SK-N-SH (cell line): Measurements from ENCODE around the gene ETV6. TPM values are rescaled to one million over a fixed set of nuclear protein-coding genes. Genes with fewer than 3 reads are reported as not detected.

ENCODE experiments used
- CTCF ChIA-PET: fragments of 300-600, 350-600 bp; formaldehyde crosslinking; extraction: SDS; loops from one replicate; lab custom pipeline; 2021; lab: Yijun Ruan, JAX
- POLR2A ChIA-PET: fragments of 350-600 bp; sonication (Branson Sonifier 250); formaldehyde crosslinking; extraction: SDS; loops from one replicate; lab custom pipeline; 2020; ENCODE audit warnings: antibody characterized with exemption, inconsistent platforms; lab: Yijun Ruan, JAX
- DNase-seq: peaks from one replicate; pipeline ENCODE4 v3.0.0; 2012
- H2AFZ ChIP-seq: fragments of 200-600 bp; sonication (generic); 2 replicates; pipeline ENCODE4 v1.8.1; 2016; ENCODE audit warnings: antibody characterized with exemption, mild to moderate bottlenecking, low read depth
- H3F3A ChIP-seq: fragments of 200-600 bp; sonication (generic); replicated peaks from 2 replicates; pipeline ENCODE3; 2016; ENCODE audit warnings: antibody characterized with exemption, mild to moderate bottlenecking; ENCODE audit not compliant: insufficient read depth
- H3K27ac ChIP-seq, 2 experiments: fragments of 200-500 bp in 1 of 2; fragments of 200-600 bp in 1 of 2; sonication (Bioruptor generic) in 1 of 2; sonication (generic), shearing (Covaris generic) in 1 of 2; 2 replicates each; pipeline versions ENCODE4 v1.5.1 to v1.6.1; 2014 to 2016; ENCODE audit warnings: low read depth in 2 of 2, inconsistent platforms in 1 of 2, low read length in 1 of 2, mild to moderate bottlenecking in 1 of 2, mixed read lengths in 1 of 2
- H3K27me3 ChIP-seq: fragments of 200-600 bp; sonication (generic), shearing (Covaris generic); 2 replicates; pipeline ENCODE4 v1.6.1; 2016; ENCODE audit warnings: mixed run types; ENCODE audit not compliant: insufficient read depth
- H3K36me3 ChIP-seq, 2 experiments: fragments of 200-500 bp in 1 of 2; fragments of 200-600 bp in 1 of 2; sonication (Bioruptor generic) in 1 of 2; sonication (generic) in 1 of 2; replicated peaks in 1 of 2; 2 replicates each; pipeline versions ENCODE3 to v1.5.1; 2014 to 2016; ENCODE audit warnings: low read length in 1 of 2, mild to moderate bottlenecking in 1 of 2; ENCODE audit not compliant: insufficient read depth in 2 of 2, control insufficient read depth in 1 of 2
- H3K4me1 ChIP-seq, 2 experiments: fragments of 200-500 bp in 1 of 2; fragments of 200-600 bp in 1 of 2; sonication (Bioruptor generic) in 1 of 2; sonication (generic), shearing (Covaris generic) in 1 of 2; 2 replicates each; pipeline versions ENCODE4 v1.5.1 to v1.6.1; 2014 to 2016; ENCODE audit warnings: low read depth in 1 of 2, low read length in 1 of 2, mixed run types in 1 of 2; ENCODE audit not compliant: insufficient read depth in 2 of 2, control insufficient read depth in 1 of 2
- H3K4me2 ChIP-seq: fragments of 200-600 bp; sonication (generic), shearing (Covaris generic); 2 replicates; pipeline ENCODE4 v1.6.1; 2017; ENCODE audit warnings: mixed run types
- H3K4me3 ChIP-seq, 2 experiments: fragments of 200-500 bp in 1 of 2; fragments of 200-600 bp in 1 of 2; sonication (Bioruptor generic) in 1 of 2; sonication (generic), shearing (Covaris generic) in 1 of 2; 2 replicates each; pipeline versions ENCODE4 v1.5.1 to v1.8.1; 2014 to 2016; ENCODE audit warnings: low read depth in 2 of 2, inconsistent platforms in 1 of 2, low read length in 1 of 2, mild to moderate bottlenecking in 1 of 2, mixed read lengths in 1 of 2, moderate library complexity in 1 of 2
- H3K79me2 ChIP-seq: fragments of 200-600 bp; sonication (generic); 2 replicates; pipeline ENCODE4 v1.8.1; 2017; ENCODE audit warnings: mild to moderate bottlenecking; ENCODE audit not compliant: insufficient read depth
- H3K9ac ChIP-seq: fragments of 200-600 bp; sonication (generic); 2 replicates; pipeline ENCODE4 v1.6.1; 2017; ENCODE audit warnings: mixed run types
- H3K9me2 ChIP-seq: fragments of 200-600 bp; sonication (generic); 2 replicates; pipeline ENCODE4 v1.6.1; 2017; ENCODE audit warnings: mixed run types
- H3K9me3 ChIP-seq: fragments of 200-600 bp; sonication (generic); 2 replicates; pipeline ENCODE4 v1.6.1; 2017; ENCODE audit warnings: mixed run types, mild to moderate bottlenecking, moderate library complexity
- H4K20me1 ChIP-seq: fragments of 200-600 bp; sonication (generic); 2 replicates; pipeline ENCODE4 v1.6.1; 2017; ENCODE audit warnings: mild to moderate bottlenecking, mixed run types; ENCODE audit not compliant: insufficient read depth
- CHD2 ChIP-seq: fragments of 150-350 bp; IDR thresholded peaks from 2 replicates; pipeline ENCODE4 v1.6.1; 2018; ENCODE audit warnings: low read length; ENCODE audit not compliant: partially characterized antibody
- ELF1 ChIP-seq: IDR thresholded peaks from 2 replicates; pipeline ENCODE4 v1.4.0; 2012
- FOXJ3 ChIP-seq: sonication (generic); formaldehyde crosslinking; IDR thresholded peaks from 2 replicates; pipeline ENCODE4 v1.5.1; 2020; ENCODE audit warnings: mild to moderate bottlenecking, missing genetic modification reagents
- FOXM1 ChIP-seq: IDR thresholded peaks from 2 replicates; pipeline ENCODE4 v1.4.0; 2012; ENCODE audit warnings: low read depth, mild to moderate bottlenecking
- GABPA ChIP-seq: IDR thresholded peaks from 2 replicates; pipeline ENCODE4 v1.4.0; 2012; ENCODE audit warnings: low read depth, mild to moderate bottlenecking
- JUND ChIP-seq: IDR thresholded peaks from 2 replicates; pipeline ENCODE4 v1.4.0; 2012
- MXI1 ChIP-seq: IDR thresholded peaks from 2 replicates; pipeline ENCODE4 v1.6.1; 2012; ENCODE audit warnings: mild to moderate bottlenecking, low read depth, low read length, improper control_type of control experiment
- REST ChIP-seq: IDR thresholded peaks from 2 replicates; pipeline ENCODE4 v1.6.1; 2012; ENCODE audit warnings: mild to moderate bottlenecking, low read depth, low read length, moderate library complexity
- RXRA ChIP-seq: IDR thresholded peaks from 2 replicates; pipeline ENCODE4 v1.4.0; 2012; ENCODE audit warnings: low read depth, mild to moderate bottlenecking, borderline replicate concordance
- SIN3A ChIP-seq: IDR thresholded peaks from 2 replicates; pipeline ENCODE4 v1.6.1; 2012; ENCODE audit warnings: low read depth, mild to moderate bottlenecking, low read length, moderate library complexity, borderline replicate concordance
- TCF12 ChIP-seq: IDR thresholded peaks from 2 replicates; pipeline ENCODE4 v1.4.0; 2012
- USF2 ChIP-seq: fragments of 150-350 bp; IDR thresholded peaks from 2 replicates; pipeline ENCODE4 v1.6.1; 2017; ENCODE audit warnings: antibody characterized with exemption, low read length, low read depth, borderline replicate concordance
- YY1 ChIP-seq: IDR thresholded peaks from 2 replicates; pipeline ENCODE4 v1.4.0; 2012; ENCODE audit warnings: low read depth, mild to moderate bottlenecking
- WGBS: methylation state at CpG from one replicate; pipeline ENCODE4 v1.1.6; 2017; ENCODE audit warnings: low lambda C conversion rate; 5-methylcytosine and 5-hydroxymethylcytosine counted together
- polyA plus RNA-seq, 3 experiments: library from polyadenylated mRNA; depleted of rRNA; stranded (reverse); fragments of >200 nt; gene quantifications; 2 replicates each; pipeline ENCODE4 v1.2.3, GENCODE V29; 2012
- TF ChIP-seq, protein P1 (sequence below): IDR thresholded peaks from 2 replicates; pipeline ENCODE4 v1.4.0; 2012; ENCODE audit warnings: low read depth, borderline replicate concordance

ETV6 gene
- polyA plus RNA-seq, 1 of the 3 experiments (the other 2 are of a cell fraction), result 4.0 TPM

GRCh38 chr12:11722071-11722470 lies 72.6 kb downstream of the ETV6 start:
- 85% methylated on average over 2 of the region's 2 CpGs for WGBS
- Histone ChIP-seq H3K27me3 (no peaks in the 10 kb centered on the region), H3K27ac (no peak overlapping the region), H3K9ac (no peak overlapping the region), H3F3A (peaks cover 24% of the 10 kb centered on the region), H3K4me3 (no peak overlapping the region), H3K4me2 (no peak overlapping the region), H3K36me3 (no peaks in the 10 kb centered on the region), H3K9me3 (no peaks in the 10 kb centered on the region), H2AFZ (no peak overlapping the region), H3K9me2 (no peaks in the 10 kb centered on the region)
- ChIA-PET POLR2A (no interaction called here), CTCF (interaction anchor here (0.8 to 1.5 kb wide), 4 partner anchors 13 to 141 kb away, joined by 3 to 4 read pairs (median 3); no protein-coding TSS in a partner anchor)
- DNase-seq, result no peak
- TF ChIP-seq MXI1, result no peak
- TF ChIP-seq, protein P1, sequence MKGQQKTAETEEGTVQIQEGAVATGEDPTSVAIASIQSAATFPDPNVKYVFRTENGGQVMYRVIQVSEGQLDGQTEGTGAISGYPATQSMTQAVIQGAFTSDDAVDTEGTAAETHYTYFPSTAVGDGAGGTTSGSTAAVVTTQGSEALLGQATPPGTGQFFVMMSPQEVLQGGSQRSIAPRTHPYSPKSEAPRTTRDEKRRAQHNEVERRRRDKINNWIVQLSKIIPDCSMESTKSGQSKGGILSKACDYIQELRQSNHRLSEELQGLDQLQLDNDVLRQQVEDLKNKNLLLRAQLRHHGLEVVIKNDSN, result no peak
- no peak for TF ChIP-seq ELF1
- TF ChIP-seq REST, result no peak
- no peak for TF ChIP-seq FOXJ3
- no peak for TF ChIP-seq YY1
- no peak for TF ChIP-seq RXRA
- TF ChIP-seq CHD2, result no peak
- TF ChIP-seq JUND, result no peak
- TF ChIP-seq TCF12, result no peak
- TF ChIP-seq GABPA, result no peak
- TF ChIP-seq SIN3A, result no peak
- no peak for TF ChIP-seq FOXM1
- TF ChIP-seq USF2, result no peak
- TF ChIP-seq, all 33 proteins: peak for 0
- Histone ChIP-seq H3K4me1 (peaks cover 48 to 50% of the 10 kb centered on the region in 2 experiments), H4K20me1 (no peaks in the 10 kb centered on the region), H3K79me2 (peaks cover 76% of the 10 kb centered on the region)
